Ovary (tissue), 3 donors: ENCODE measurements around the gene PSMB7.

ENCODE experiments used
- CTCF ChIP-seq, 3 donors: fragments of 450-650 bp in 2 of 3; fragments of 200-600 bp in 1 of 3; IDR thresholded peaks; one replicate each; pipeline versions ENCODE4 v1.5.1 to v1.8.0; 2016 to 2022; ENCODE audit warnings: antibody characterized with exemption in 3 of 3, mild to moderate bottlenecking in 1 of 3
- EP300 ChIP-seq: sonication (generic); formaldehyde crosslinking; IDR thresholded peaks from one replicate; pipeline ENCODE4 v1.6.1; 2017; ENCODE audit warnings: antibody characterized with exemption
- donor health status: DM: no; HTN: no; CAD: no.

- TF ChIP-seq CTCF (IDR thresholded peaks at IDR 0.05) (no peak), EP300 (no peak)
These were observed 37.5 kb downstream of the PSMB7 start for GRCh38 chr9:124377551-124378406.
